HG03095 (cell line): Measurements from ENCODE around the gene KIAA0513.

Source experiments
- ATAC-seq: cut with Tn5 transposase; IDR thresholded peaks from one replicate; pipeline ENCODE4 v1.9.1; 2021; ENCODE audit warnings: moderate library complexity; ENCODE audit not compliant: unreplicated experiment

KIAA0513 gene

GRCh38 chr16:85067426-85067825, 39.8 kb downstream of the KIAA0513 start:
- ATAC-seq = no peak

- no peak for ATAC-seq
Observed at GRCh38 chr16:85068746-85069145, 41.2 kb downstream of the KIAA0513 start.

- ATAC-seq = no peak
Observed at GRCh38 chr16:85069171-85069570, 41.6 kb downstream of the KIAA0513 start.

- ATAC-seq = no peak
Observed at GRCh38 chr16:85072076-85072860, 44.7 kb downstream of the KIAA0513 start.

GRCh38 chr16:85072947-85073346, 45.4 kb downstream of the KIAA0513 start:
- no peak for ATAC-seq

- ATAC-seq = no peak
Observed at GRCh38 chr16:85074225-85074914, 46.8 kb downstream of the KIAA0513 start.

GRCh38 chr16:85075236-85075924, 47.8 kb downstream of the KIAA0513 start:
- no peak for ATAC-seq

- no peak for ATAC-seq
Observed at GRCh38 chr16:85077039-85077438, 49.4 kb downstream of the KIAA0513 start.

GRCh38 chr16:85077576-85078125, 50.1 kb downstream of the KIAA0513 start:
- no peak for ATAC-seq

GRCh38 chr16:85078226-85078625, 50.6 kb downstream of the KIAA0513 start:
- no peak for ATAC-seq

GRCh38 chr16:85078952-85079351, 51.4 kb downstream of the KIAA0513 start:
- no peak for ATAC-seq

- ATAC-seq = no peak
Observed at GRCh38 chr16:85079785-85080570, 52.4 kb downstream of the KIAA0513 start.

- no peak for ATAC-seq
Observed at GRCh38 chr16:85081038-85081437, 53.4 kb downstream of the KIAA0513 start.

- ATAC-seq = no peak
Observed at GRCh38 chr16:85081765-85082164, 54.2 kb downstream of the KIAA0513 start.

- no peak for ATAC-seq
Observed at GRCh38 chr16:85082173-85083050, 54.8 kb downstream of the KIAA0513 start.

GRCh38 chr16:85083051-85083639, 55.5 kb downstream of the KIAA0513 start:
- ATAC-seq = no peak

- no peak for ATAC-seq
Observed at GRCh38 chr16:85084841-85085510, 57.4 kb downstream of the KIAA0513 start.

- no peak for ATAC-seq
Observed at GRCh38 chr16:85085721-85086120, 58.1 kb downstream of the KIAA0513 start.
